Liver (tissue), 9 donors: ENCODE data around the gene RNF38. TPM values are rescaled to one million over a fixed set of nuclear protein-coding genes. Genes with fewer than 3 reads are reported as not detected.
"Not testable (repeated sequence)": the region's sequence is repeated elsewhere in the genome, so short reads cannot be mapped to it uniquely, and the experiment has no call there.

ENCODE experiments used
- DNase-seq: peaks from one replicate; pipeline ENCODE4 v3.0.0-alpha.2; 2017; ENCODE audit warnings: low spot score
- H3K27ac ChIP-seq, 2 donors: one replicate each; pipeline ENCODE4 v1.7.0; 2013; ENCODE audit warnings: inconsistent platforms in 2 of 2, low read length in 2 of 2, control low read depth in 1 of 2, low read depth in 1 of 2, mild to moderate bottlenecking in 1 of 2
- H3K27me3 ChIP-seq, 4 donors: one replicate each; pipeline versions ENCODE4 v1.6.1 to v1.7.0; 2013; ENCODE audit warnings: low read length in 3 of 4, inconsistent platforms in 1 of 4, mild to moderate bottlenecking in 1 of 4, moderate library complexity in 1 of 4; ENCODE audit not compliant: control insufficient read depth in 4 of 4, insufficient read depth in 4 of 4
- H3K36me3 ChIP-seq, 4 donors: one replicate each; pipeline versions ENCODE4 v1.6.1 to v1.7.0; 2013; ENCODE audit warnings: low read length in 3 of 4, mild to moderate bottlenecking in 3 of 4, low read depth in 1 of 4, moderate library complexity in 1 of 4; ENCODE audit not compliant: control insufficient read depth in 4 of 4, insufficient read depth in 3 of 4
- H3K4me1 ChIP-seq, 4 donors: one replicate each; pipeline versions ENCODE4 v1.6.1 to v1.7.0; 2013; ENCODE audit warnings: low read length in 3 of 4, mild to moderate bottlenecking in 3 of 4, moderate library complexity in 1 of 4; ENCODE audit not compliant: control insufficient read depth in 4 of 4, insufficient read depth in 4 of 4
- H3K4me3 ChIP-seq, 3 donors: one replicate each; pipeline versions ENCODE4 v1.6.1 to v1.7.0; 2013; ENCODE audit warnings: low read length in 3 of 3, control low read depth in 1 of 3, low read depth in 1 of 3, mild to moderate bottlenecking in 1 of 3
- H3K9ac ChIP-seq, 2 donors: one replicate each; pipeline ENCODE4 v1.7.0; 2013; ENCODE audit warnings: low read length in 2 of 2, mild to moderate bottlenecking in 2 of 2, moderate library complexity in 2 of 2, control low read depth in 1 of 2, low read depth in 1 of 2
- H3K9me3 ChIP-seq, 4 donors: one replicate each; pipeline versions ENCODE4 v1.6.1 to v1.7.0; 2013; ENCODE audit warnings: low read length in 3 of 4; ENCODE audit not compliant: control insufficient read depth in 4 of 4
- ATF3 ChIP-seq: IDR thresholded peaks from 2 replicates; pipeline ENCODE4 v1.6.1; 2016; ENCODE audit warnings: antibody characterized with exemption
- CTCF ChIP-seq: fragments of 150-350 bp; IDR thresholded peaks from 2 replicates; pipeline ENCODE4 v1.5.1; 2017; ENCODE audit warnings: improper control_type of control experiment, low read depth, low read length; ENCODE audit not compliant: missing input control
- EGR1 ChIP-seq, 2 donors: IDR thresholded peaks; 2 replicates each; pipeline ENCODE4 v1.6.1; 2016 to 2018; ENCODE audit warnings: antibody characterized with exemption in 2 of 2, low read depth in 2 of 2
- FOXA1 ChIP-seq: IDR thresholded peaks from 2 replicates; pipeline ENCODE4 v1.6.1; 2016; ENCODE audit warnings: antibody characterized with exemption
- FOXA2 ChIP-seq: IDR thresholded peaks from 2 replicates; pipeline ENCODE4 v1.6.1; 2016; ENCODE audit warnings: antibody characterized with exemption
- GABPA ChIP-seq, 2 donors: IDR thresholded peaks in 1 of 2; conservative IDR thresholded peaks in 1 of 2; 2 replicates each; pipeline ENCODE4 v1.6.1; 2016; ENCODE audit warnings: antibody characterized with exemption in 2 of 2, mild to moderate bottlenecking in 1 of 2, moderate library complexity in 1 of 2
- HNF4A ChIP-seq, 2 donors: conservative IDR thresholded peaks; 2 replicates each; pipeline ENCODE4 v1.6.1; 2016; ENCODE audit warnings: antibody characterized with exemption in 2 of 2, mild to moderate bottlenecking in 2 of 2
- HNF4G ChIP-seq: IDR thresholded peaks from 2 replicates; pipeline ENCODE4 v1.6.1; 2016; ENCODE audit warnings: antibody characterized with exemption
- JUND ChIP-seq, 2 donors: IDR thresholded peaks; 2 replicates each; pipeline ENCODE4 v1.6.1; 2016; ENCODE audit warnings: antibody characterized with exemption in 2 of 2
- MAX ChIP-seq: IDR thresholded peaks from 2 replicates; pipeline ENCODE4 v1.6.1; 2016; ENCODE audit warnings: antibody characterized with exemption
- NR2F2 ChIP-seq: IDR thresholded peaks from 2 replicates; pipeline ENCODE4 v1.6.1; 2016; ENCODE audit warnings: antibody characterized with exemption
- RAD21 ChIP-seq, 2 donors: IDR thresholded peaks; 2 replicates each; pipeline ENCODE4 v1.6.1; 2016; ENCODE audit warnings: antibody characterized with exemption in 2 of 2, mild to moderate bottlenecking in 2 of 2
- REST ChIP-seq: IDR thresholded peaks from 2 replicates; pipeline ENCODE4 v1.6.1; 2016; ENCODE audit warnings: antibody characterized with exemption, mild to moderate bottlenecking
- RXRA ChIP-seq, 2 donors: IDR thresholded peaks; 2 replicates each; pipeline ENCODE4 v1.6.1; 2017 to 2018; ENCODE audit warnings: antibody characterized with exemption in 2 of 2, mild to moderate bottlenecking in 1 of 2
- SP1 ChIP-seq: IDR thresholded peaks from 2 replicates; pipeline ENCODE4 v1.6.1; 2018; ENCODE audit warnings: antibody characterized with exemption, mild to moderate bottlenecking
- TAF1 ChIP-seq: conservative IDR thresholded peaks from 2 replicates; pipeline ENCODE4 v1.6.1; 2016; ENCODE audit warnings: antibody characterized with exemption, mild to moderate bottlenecking
- YY1 ChIP-seq: IDR thresholded peaks from 2 replicates; pipeline ENCODE4 v1.6.1; 2016; ENCODE audit warnings: antibody characterized with exemption, mild to moderate bottlenecking
- ZBTB33 ChIP-seq: IDR thresholded peaks from 2 replicates; pipeline ENCODE4 v1.6.1; 2016; ENCODE audit warnings: antibody characterized with exemption
- WGBS: extraction: QIAGEN DNeasy Blood & Tissue Kit; methylation state at CpG from one replicate; pipeline ENCODE4 v1.1.7; 2013; 5-methylcytosine and 5-hydroxymethylcytosine counted together
- polyA plus RNA-seq, 2 donors: library from polyadenylated mRNA; stranded (reverse) in 1 of 2; unstranded in 1 of 2; fragments of 200-250 nt in 1 of 2; fragments of >200 nt in 1 of 2; fragmentation: Nextera tagmentation in 1 of 2; extraction: Ambion mirVana in 1 of 2; gene quantifications; one replicate each; pipeline versions ENCODE4 v1.2.1 to v1.2.3, GENCODE V29; 2013 to 2015
- total RNA-seq, 2 donors: library from RNA; depleted of rRNA; stranded (reverse); fragments of >200 nt; gene quantifications; one replicate each; pipeline ENCODE4 v1.2.3, GENCODE V29; 2014
- donor health status: healthy.
- donor health status: healthy.
- donor health status: healthy.
- donor health status: healthy.
- donor health status: healthy.

RNF38 gene
- total and polyA plus RNA-seq, 4 donors = 3.4 to 16.4 (median 6.9) TPM

GRCh38 chr9:36298566-36298965 lies 101.5 kb downstream of the RNF38 start:
- Histone ChIP-seq H3K27ac (no peak overlapping the region), H3K9me3 (no peaks in the 10 kb centered on the region), H3K4me1 (no peaks in the 10 kb centered on the region), H3K4me3 (no peak overlapping the region), H3K9ac (no peak overlapping the region), H3K36me3 (no peaks in the 10 kb centered on the region), H3K27me3 (no peaks in the 10 kb centered on the region)
- DNase-seq = no peak
- TF ChIP-seq SP1 (no peak), YY1 (no peak), REST (no peak), ATF3 (no peak), JUND (IDR thresholded peaks at IDR 0.05) (no peak), NR2F2 (no peak), GABPA (IDR thresholded peaks at IDR 0.05 in 1 of 2, conservative IDR thresholded peaks at IDR 0.05 in 1 of 2) (no peak), RXRA (IDR thresholded peaks at IDR 0.05) (no peak), FOXA1 (no peak), MAX (no peak), HNF4G (no peak), FOXA2 (no peak), EGR1 (IDR thresholded peaks at IDR 0.05; ENCODE audit: low read depth in 2 of 2) (no peak), ZBTB33 (no peak), HNF4A (conservative IDR thresholded peaks at IDR 0.05) (no peak), CTCF (no peak), TAF1 (no peak), RAD21 (IDR thresholded peaks at IDR 0.05) (no peak)
- WGBS = 88% methylated on average over 3 of the region's 3 CpGs

GRCh38 chr9:36297798-36298197 lies 102.3 kb downstream of the RNF38 start:
- Histone ChIP-seq H3K36me3 (no peaks in the 10 kb centered on the region), H3K9me3 (no peaks in the 10 kb centered on the region), H3K27ac (no peak overlapping the region), H3K4me1 (no peaks in the 10 kb centered on the region), H3K27me3 (no peaks in the 10 kb centered on the region), H3K9ac (no peak overlapping the region), H3K4me3 (no peak overlapping the region)
- no peak for DNase-seq
- TF ChIP-seq JUND (IDR thresholded peaks at IDR 0.05) (no peak), HNF4A (conservative IDR thresholded peaks at IDR 0.05) (no peak), MAX (no peak)
- 74% methylated on average over 2 of the region's 2 CpGs for WGBS

- not testable (repeated sequence) for H3K9me3 ChIP-seq, DNase-seq, H3K9ac ChIP-seq, H3K27ac ChIP-seq, H3K27me3 ChIP-seq, H3K4me3 ChIP-seq, H3K36me3 ChIP-seq, H3K4me1 ChIP-seq
- WGBS = 94% methylated on average over 3 of the region's 3 CpGs
These were observed 105.1 kb downstream of the RNF38 start for GRCh38 chr9:36294996-36295395.
